HepG2 (cell line): ENCODE measurements around the gene GPSM1. TPM values are rescaled to one million over a fixed set of nuclear protein-coding genes. Genes with fewer than 3 reads are reported as not detected.

Source experiments
- ARHGAP35 ChIP-seq: sonication (generic); formaldehyde crosslinking; IDR thresholded peaks from 2 replicates; pipeline ENCODE4 v1.9.0; 2022; ENCODE audit warnings: mild to moderate bottlenecking, inconsistent platforms, moderate library complexity, missing genetic modification reagents, borderline replicate concordance
- EED ChIP-seq: sonication (generic); formaldehyde crosslinking; IDR thresholded peaks from 2 replicates; pipeline ENCODE4 v1.5.0; 2020; ENCODE audit warnings: mild to moderate bottlenecking, missing genetic modification reagents
- IRF2 ChIP-seq: IDR thresholded peaks from 2 replicates; pipeline ENCODE4 v1.6.1; 2018; ENCODE audit warnings: missing genetic modification reagents, missing compliant biosample characterization
- KLF15 ChIP-seq: sonication (generic); formaldehyde crosslinking; IDR thresholded peaks from 2 replicates; pipeline ENCODE4 v1.8.1; 2023; ENCODE audit warnings: borderline replicate concordance, mild to moderate bottlenecking, inconsistent platforms, missing genetic modification reagents, mixed read lengths
- LCORL ChIP-seq, 2 experiments: fragments of 450-650 bp in 1 of 2; sonication (generic) in 1 of 2; formaldehyde crosslinking in 1 of 2; IDR thresholded peaks; 2 replicates each; pipeline versions ENCODE4 v1.5.0 to v1.6.1; 2017 to 2020; ENCODE audit warnings: antibody characterized with exemption in 1 of 2, missing genetic modification reagents in 1 of 2
- MEF2D ChIP-seq: sonication (generic); formaldehyde crosslinking; IDR thresholded peaks from 2 replicates; pipeline ENCODE4 v1.5.1; 2020; ENCODE audit warnings: mild to moderate bottlenecking, missing genetic modification reagents
- PATZ1 ChIP-seq: sonication (generic); formaldehyde crosslinking; IDR thresholded peaks from 2 replicates; pipeline ENCODE4 v1.4.0; 2020; ENCODE audit warnings: missing genetic modification reagents
- PAXIP1 ChIP-seq: sonication (generic); formaldehyde crosslinking; conservative IDR thresholded peaks from 2 replicates; pipeline ENCODE4 v1.4.0; 2020; ENCODE audit warnings: mild to moderate bottlenecking, missing genetic modification reagents, moderate library complexity
- PCBP1 ChIP-seq: fragments of 200-400 bp; formaldehyde crosslinking; IDR thresholded peaks from 2 replicates; pipeline ENCODE4 v1.6.1; 2017; ENCODE audit warnings: mild to moderate bottlenecking, low read depth, low read length, borderline replicate concordance
- SP4 ChIP-seq: sonication (generic); formaldehyde crosslinking; IDR thresholded peaks from 2 replicates; pipeline ENCODE4 v1.8.1; 2023; ENCODE audit warnings: mild to moderate bottlenecking, missing genetic modification reagents
- TRIM24 ChIP-seq: sonication (generic); formaldehyde crosslinking; IDR thresholded peaks from 2 replicates; pipeline ENCODE4 v1.8.0; 2022; ENCODE audit warnings: mild to moderate bottlenecking, missing genetic modification reagents
- ZFP91 ChIP-seq: sonication (generic); formaldehyde crosslinking; IDR thresholded peaks from 2 replicates; pipeline ENCODE4 v1.9.0; 2022; ENCODE audit warnings: missing genetic modification reagents, mild to moderate bottlenecking, borderline replicate concordance
- ZMAT3 ChIP-seq: sonication (generic); formaldehyde crosslinking; conservative IDR thresholded peaks from 2 replicates; pipeline ENCODE4 v1.7.0; 2021; ENCODE audit warnings: missing genetic modification reagents
- ZNF687 ChIP-seq: sonication (generic); formaldehyde crosslinking; IDR thresholded peaks from 2 replicates; pipeline ENCODE4 v1.5.1; 2020; ENCODE audit warnings: mild to moderate bottlenecking, missing genetic modification reagents, moderate library complexity
- ZNF704 ChIP-seq: sonication (generic); formaldehyde crosslinking; IDR thresholded peaks from 2 replicates; pipeline ENCODE4 v1.8.1; 2023; ENCODE audit warnings: mild to moderate bottlenecking, inconsistent platforms, moderate library complexity, missing genetic modification reagents, borderline replicate concordance
- polyA plus RNA-seq, 8 experiments: library from polyadenylated mRNA; depleted of rRNA in 3 of 8; stranded (reverse) in 7 of 8; unstranded in 1 of 8; fragments of >200 nt; fragmentation: Illumina TruSeq in 4 of 8; extraction: Trizol in 4 of 8; gene quantifications; 2 replicates each; pipeline versions ENCODE4 v1.2.1 to v1.2.3, GENCODE V29; 2011 to 2016; ENCODE audit warnings: low read depth in 4 of 8, missing spikeins in 1 of 8, mixed read lengths in 1 of 8; ENCODE audit not compliant: insufficient read depth in 1 of 8
- total RNA-seq, 5 experiments: library from RNA; depleted of rRNA; stranded (reverse); fragments of >200 nt; fragmentation: Illumina TruSeq; extraction: Trizol; gene quantifications; 2 replicates each; pipeline ENCODE4 v1.2.3, GENCODE V29; 2016; ENCODE audit warnings: low read depth in 1 of 5

Gene GPSM1
- total and polyA plus RNA-seq, 2 of the 13 experiments (the other 11 are each of a cell fraction or from before 2014, with no cell fraction given): 1.0 to 2.4 TPM

- TF ChIP-seq PAXIP1 (CRISPR knock-in tag): 0 out of 2 replicates have a peak, but pooled peaks have one; percentile 5
- no peak; the same call in 1 of the 2 replicates for TF ChIP-seq KLF15 (CRISPR knock-in tag)
- TF ChIP-seq ZFP91: peak; percentile 0; the same call in 1 of the 2 replicates
- no peak for TF ChIP-seq LCORL (IDR thresholded peaks at IDR 0.05)
- TF ChIP-seq LCORL (CRISPR knock-in tag; IDR thresholded peaks at IDR 0.05): 0 out of 2 replicates have a peak, but pooled peaks have one; percentile 1
- 0 out of 2 replicates have a peak, but pooled peaks have one; percentile 3 for TF ChIP-seq ZMAT3
- TF ChIP-seq SP4: 0 out of 2 replicates have a peak, but pooled peaks have one; percentile 2
- TF ChIP-seq EED (CRISPR knock-in tag): peak; percentile 6; the same call in 1 of the 2 replicates
- 0 out of 2 replicates have a peak, but pooled peaks have one; percentile 3 for TF ChIP-seq IRF2 (CRISPR knock-in tag)
- 0 out of 2 replicates have a peak, but pooled peaks have one; percentile 5 for TF ChIP-seq PATZ1
- TF ChIP-seq TRIM24 (CRISPR knock-in tag): no peak
- TF ChIP-seq ZNF687 (CRISPR knock-in tag): peak; percentile 2; the same call in 1 of the 2 replicates
- TF ChIP-seq MEF2D (CRISPR knock-in tag): no peak
- no peak for TF ChIP-seq ARHGAP35 (CRISPR knock-in tag)
- peak; percentile 6; the same call in 1 of the 2 replicates for TF ChIP-seq PCBP1
- TF ChIP-seq ZNF704 (CRISPR knock-in tag): no peak
Measured at GRCh38 chr9:136346157-136346481, 18.8 kb downstream of the GPSM1 start (continued).
